ENCODE results near the gene VAPB.

DNA sequence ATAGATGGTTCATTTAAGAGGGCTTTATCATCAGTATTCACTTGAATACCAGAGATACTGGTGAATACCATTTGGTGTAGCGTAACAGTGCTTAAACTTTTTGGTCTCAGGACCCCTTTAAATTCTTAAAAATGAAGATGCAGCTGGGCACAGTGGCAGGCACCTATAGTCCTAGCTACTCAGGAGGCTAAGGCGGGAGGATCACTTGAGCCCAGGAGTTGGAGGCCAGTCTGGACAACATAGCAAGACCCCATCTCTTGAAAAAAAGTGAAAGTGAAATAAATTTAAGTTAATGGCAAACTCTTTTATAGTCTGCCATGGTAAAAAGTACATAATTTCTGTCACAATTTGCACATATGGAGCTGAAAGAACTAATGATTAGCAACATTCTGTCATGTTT, 39.3 kb downstream of the VAPB start:
- TF ChIP-seq, protein P1, sequence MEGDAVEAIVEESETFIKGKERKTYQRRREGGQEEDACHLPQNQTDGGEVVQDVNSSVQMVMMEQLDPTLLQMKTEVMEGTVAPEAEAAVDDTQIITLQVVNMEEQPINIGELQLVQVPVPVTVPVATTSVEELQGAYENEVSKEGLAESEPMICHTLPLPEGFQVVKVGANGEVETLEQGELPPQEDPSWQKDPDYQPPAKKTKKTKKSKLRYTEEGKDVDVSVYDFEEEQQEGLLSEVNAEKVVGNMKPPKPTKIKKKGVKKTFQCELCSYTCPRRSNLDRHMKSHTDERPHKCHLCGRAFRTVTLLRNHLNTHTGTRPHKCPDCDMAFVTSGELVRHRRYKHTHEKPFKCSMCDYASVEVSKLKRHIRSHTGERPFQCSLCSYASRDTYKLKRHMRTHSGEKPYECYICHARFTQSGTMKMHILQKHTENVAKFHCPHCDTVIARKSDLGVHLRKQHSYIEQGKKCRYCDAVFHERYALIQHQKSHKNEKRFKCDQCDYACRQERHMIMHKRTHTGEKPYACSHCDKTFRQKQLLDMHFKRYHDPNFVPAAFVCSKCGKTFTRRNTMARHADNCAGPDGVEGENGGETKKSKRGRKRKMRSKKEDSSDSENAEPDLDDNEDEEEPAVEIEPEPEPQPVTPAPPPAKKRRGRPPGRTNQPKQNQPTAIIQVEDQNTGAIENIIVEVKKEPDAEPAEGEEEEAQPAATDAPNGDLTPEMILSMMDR (IDR thresholded peaks at IDR 0.05) = no peak
- TF ChIP-seq EP300 (IDR thresholded peaks at IDR 0.05) = no peak
